ENCODE data around the gene UBAP2L. TPM values are rescaled to one million over a fixed set of nuclear protein-coding genes. Genes with fewer than 3 reads are reported as not detected.
A peak's percentile ranks its signal among the peaks of the same experiment; 100 is the strongest.

The UBAP2L gene
- total and polyA plus RNA-seq, 9 of the 15 experiments (the other 6 are each of a cell fraction or from before 2014, with no cell fraction given) = 75.0 to 245 (median 119) TPM

DNA sequence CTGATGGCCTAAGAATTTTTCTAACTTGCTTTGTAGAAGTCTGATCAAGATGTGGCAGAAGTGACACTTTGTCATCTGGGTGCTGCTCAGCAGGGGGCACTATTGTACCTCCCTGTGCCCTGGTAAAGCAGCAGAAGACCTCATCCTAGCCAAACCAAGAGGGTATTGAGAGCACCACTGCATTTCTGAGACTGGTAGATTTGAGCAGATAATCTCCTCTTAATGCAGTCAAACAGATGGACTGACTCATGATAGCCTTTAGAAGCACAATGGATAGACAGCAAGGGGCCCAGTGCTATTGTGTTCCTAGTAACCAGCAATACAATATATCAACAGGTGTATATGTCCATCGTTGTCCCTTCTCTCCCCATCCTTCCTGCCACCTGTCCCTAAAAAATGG lies 34.6 kb upstream of the UBAP2L start:
- DNase-seq (ENCODE audit: extremely low read depth in 1 of 4, low spot score in 3 of 4) (peak; percentile 61 to 86 (median 67)), FAIRE-seq (peak; percentile 82), ATAC-seq (peak; percentile 33)
- Histone ChIP-seq H3K9ac (ENCODE audit: insufficient read depth in 1 of 2, low read depth in 2 of 2, low read length in 2 of 2) (no peak overlapping the region), H3K4me1 (replicated peaks in 1 of 2; ENCODE audit: control insufficient read depth in 2 of 2, insufficient read depth in 2 of 2, low read length in 2 of 2) (peaks cover 11 to 25% of the 10 kb centered on the region in 2 experiments; a peak in 4 of 5 replicates), H3K4me2 (ENCODE audit: insufficient read depth, low read length) (peak overlapping the region; percentile 58; the same call in 1 of the 2 replicates), H3K79me2 (ENCODE audit: control insufficient read depth, insufficient read depth, low read length) (peaks cover 19% of the 10 kb centered on the region), H4K20me1 (replicated peaks; ENCODE audit: control insufficient read depth, insufficient read depth, low read length) (peaks cover 16% of the 10 kb centered on the region), H2AFZ (ENCODE audit: low read depth, low read length) (peak overlapping the region; percentile 20; the same call in 1 of the 2 replicates), H3K27me3 (ENCODE audit: control insufficient read depth in 2 of 2, insufficient read depth in 2 of 2, low read length in 2 of 2) (no peaks in the 10 kb centered on the region), H3K4me3 (no peak overlapping the region), H3K9me1 (ENCODE audit: control insufficient read depth, insufficient read depth, low read length) (no peaks in the 10 kb centered on the region), H3K27ac (ENCODE audit: extremely low read depth, low read depth, low read length) (peak overlapping the region; percentile 46; the same call in 1 of the 3 replicates), H3K36me3 (ENCODE audit: control insufficient read depth, insufficient read depth, low read length) (peaks cover 3% of the 10 kb centered on the region; the same call in 1 of the 3 replicates), H3K9me3 (replicated peaks; ENCODE audit: control insufficient read depth, insufficient read depth, low read depth, low read length) (no peaks in the 10 kb centered on the region)
- intact Hi-C loops (cut with micrococcal nuclease) = loop anchor here (1.0 to 5.0 kb wide), 4 partner anchors 36 to 166 kb away; partner anchors contain the start of genes HAX1 and UBAP2L
- no TSS peak for BruUV-seq (replicated peaks)
- CTCF ChIA-PET (ENCODE audit: low intra/inter-chr PET ratio) = interaction anchor here (1.9 kb wide), 1 partner anchor 86 kb away, joined by 15 read pairs; the partner anchor contains the start of gene HAX1
- POLR2A ChIA-PET = interaction anchor here (1.3 kb wide), 1 partner anchor 195 kb away, joined by 4 read pairs; the partner anchor contains the start of gene RPS27
- in situ Hi-C loops (cut with MboI) = no loop called here
- 8% methylated on average over 1 of the region's 1 CpG for WGBS (ENCODE audit: insufficient coverage, low coverage, missing lambda C conversion rate)
- TF ChIP-seq ZEB2 (IDR thresholded peaks at IDR 0.05) (no peak), MEF2A (IDR thresholded peaks at IDR 0.05; ENCODE audit: control insufficient read depth, low read depth, low read length) (no peak), PYGO2 (tag; IDR thresholded peaks at IDR 0.05) (no peak), DACH1 (IDR thresholded peaks at IDR 0.05; ENCODE audit: partially characterized antibody) (no peak), RAD21 (CRISPR knock-in tag; conservative IDR thresholded peaks at IDR 0.05 in 1 of 2, IDR thresholded peaks at IDR 0.05 in 1 of 2) (peak; percentile 67 to 83), ZNF77 (CRISPR knock-in tag; IDR thresholded peaks at IDR 0.05) (no peak), NRF1 (conservative IDR thresholded peaks at IDR 0.05 in 1 of 2, IDR thresholded peaks at IDR 0.05 in 1 of 2) (no peak), FOXM1 (IDR thresholded peaks at IDR 0.05; ENCODE audit: low read depth) (no peak), FOXM1 (CRISPR knock-in tag; IDR thresholded peaks at IDR 0.05; ENCODE audit: low read depth) (no peak), NR4A1 (CRISPR knock-in tag; IDR thresholded peaks at IDR 0.05) (no peak), NR4A1 (tag; IDR thresholded peaks at IDR 0.05) (no peak), ZNF551 (CRISPR knock-in tag; IDR thresholded peaks at IDR 0.05) (no peak), ZNF445 (CRISPR knock-in tag; IDR thresholded peaks at IDR 0.05; ENCODE audit: low read depth) (no peak), BRD4 (IDR thresholded peaks at IDR 0.05) (no peak), U2AF2 (optimal IDR thresholded peaks at IDR 0.05; ENCODE audit: low read depth, low read length) (no peak)
- TF ChIP-seq, protein P1, sequence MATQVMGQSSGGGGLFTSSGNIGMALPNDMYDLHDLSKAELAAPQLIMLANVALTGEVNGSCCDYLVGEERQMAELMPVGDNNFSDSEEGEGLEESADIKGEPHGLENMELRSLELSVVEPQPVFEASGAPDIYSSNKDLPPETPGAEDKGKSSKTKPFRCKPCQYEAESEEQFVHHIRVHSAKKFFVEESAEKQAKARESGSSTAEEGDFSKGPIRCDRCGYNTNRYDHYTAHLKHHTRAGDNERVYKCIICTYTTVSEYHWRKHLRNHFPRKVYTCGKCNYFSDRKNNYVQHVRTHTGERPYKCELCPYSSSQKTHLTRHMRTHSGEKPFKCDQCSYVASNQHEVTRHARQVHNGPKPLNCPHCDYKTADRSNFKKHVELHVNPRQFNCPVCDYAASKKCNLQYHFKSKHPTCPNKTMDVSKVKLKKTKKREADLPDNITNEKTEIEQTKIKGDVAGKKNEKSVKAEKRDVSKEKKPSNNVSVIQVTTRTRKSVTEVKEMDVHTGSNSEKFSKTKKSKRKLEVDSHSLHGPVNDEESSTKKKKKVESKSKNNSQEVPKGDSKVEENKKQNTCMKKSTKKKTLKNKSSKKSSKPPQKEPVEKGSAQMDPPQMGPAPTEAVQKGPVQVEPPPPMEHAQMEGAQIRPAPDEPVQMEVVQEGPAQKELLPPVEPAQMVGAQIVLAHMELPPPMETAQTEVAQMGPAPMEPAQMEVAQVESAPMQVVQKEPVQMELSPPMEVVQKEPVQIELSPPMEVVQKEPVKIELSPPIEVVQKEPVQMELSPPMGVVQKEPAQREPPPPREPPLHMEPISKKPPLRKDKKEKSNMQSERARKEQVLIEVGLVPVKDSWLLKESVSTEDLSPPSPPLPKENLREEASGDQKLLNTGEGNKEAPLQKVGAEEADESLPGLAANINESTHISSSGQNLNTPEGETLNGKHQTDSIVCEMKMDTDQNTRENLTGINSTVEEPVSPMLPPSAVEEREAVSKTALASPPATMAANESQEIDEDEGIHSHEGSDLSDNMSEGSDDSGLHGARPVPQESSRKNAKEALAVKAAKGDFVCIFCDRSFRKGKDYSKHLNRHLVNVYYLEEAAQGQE (IDR thresholded peaks at IDR 0.05; ENCODE audit: borderline replicate concordance) = peak; percentile 69; the same call in 1 of the 2 replicates
- TF ChIP-seq, protein P1 (CRISPR knock-in tag; IDR thresholded peaks at IDR 0.05; ENCODE audit: low read depth) = no peak
